Astrocyte of the cerebellum (primary cell): ENCODE data around the gene FHL1.
A peak's percentile ranks its signal among the peaks of the same experiment; 100 is the strongest.

Experiments
- DNase-seq: peaks from one replicate; pipeline ENCODE4 v3.0.0-alpha.2; 2011; ENCODE audit warnings: low read depth
- H3K4me3 ChIP-seq: 2 replicates; pipeline ENCODE4 v1.5.1; 2011; ENCODE audit warnings: mild to moderate bottlenecking, low read depth, low read length, moderate library complexity
- CTCF ChIP-seq: IDR thresholded peaks from 2 replicates; pipeline ENCODE4 v1.5.1; 2012; ENCODE audit warnings: low read length, low read depth, moderate library complexity, mild to moderate bottlenecking; ENCODE audit errors: missing control alignments
- in situ Hi-C: cut with HindIII; loops from 2 replicates; pipeline ENCODE4 v1.10.0; 2017; ENCODE audit warnings: low sequenced_read_pairs

Gene FHL1

GRCh38 chrX:136206916-136207315 lies 59.6 kb downstream of the FHL1 start:
- in situ Hi-C loops = no loop called here
- no peak for DNase-seq
- no peak overlapping the region for H3K4me3 ChIP-seq
- TF ChIP-seq CTCF = no peak

- in situ Hi-C loops = no loop called here
- no peak for TF ChIP-seq CTCF
Observed at GRCh38 chrX:136207546-136207945, 60.2 kb downstream of the FHL1 start.

GRCh38 chrX:136209016-136209738 lies 61.8 kb downstream of the FHL1 start:
- in situ Hi-C loops = no loop called here
- peak; percentile 63 for TF ChIP-seq CTCF
- no peak overlapping the region for H3K4me3 ChIP-seq
- peak; percentile 26 for DNase-seq

More at GRCh38 chrX:136207546-136207945, 60.2 kb downstream of the FHL1 start:
- DNase-seq = no peak
- no peak overlapping the region for H3K4me3 ChIP-seq

- no peak for TF ChIP-seq CTCF
- in situ Hi-C loops = no loop called here
- H3K4me3 ChIP-seq = no peak overlapping the region
- DNase-seq = no peak
Observed at GRCh38 chrX:136209751-136210150, 62.4 kb downstream of the FHL1 start.

- no peak overlapping the region for H3K4me3 ChIP-seq
- in situ Hi-C loops = no loop called here
- TF ChIP-seq CTCF = no peak
- DNase-seq = no peak
Observed at GRCh38 chrX:136210243-136210642, 62.9 kb downstream of the FHL1 start.

- TF ChIP-seq CTCF = no peak
- H3K4me3 ChIP-seq = no peak overlapping the region
- no peak for DNase-seq
- in situ Hi-C loops = no loop called here
Observed at GRCh38 chrX:136210806-136211205, 63.5 kb downstream of the FHL1 start.
